ENCODE measurements around the gene GPR52.

Gene GPR52

DNA sequence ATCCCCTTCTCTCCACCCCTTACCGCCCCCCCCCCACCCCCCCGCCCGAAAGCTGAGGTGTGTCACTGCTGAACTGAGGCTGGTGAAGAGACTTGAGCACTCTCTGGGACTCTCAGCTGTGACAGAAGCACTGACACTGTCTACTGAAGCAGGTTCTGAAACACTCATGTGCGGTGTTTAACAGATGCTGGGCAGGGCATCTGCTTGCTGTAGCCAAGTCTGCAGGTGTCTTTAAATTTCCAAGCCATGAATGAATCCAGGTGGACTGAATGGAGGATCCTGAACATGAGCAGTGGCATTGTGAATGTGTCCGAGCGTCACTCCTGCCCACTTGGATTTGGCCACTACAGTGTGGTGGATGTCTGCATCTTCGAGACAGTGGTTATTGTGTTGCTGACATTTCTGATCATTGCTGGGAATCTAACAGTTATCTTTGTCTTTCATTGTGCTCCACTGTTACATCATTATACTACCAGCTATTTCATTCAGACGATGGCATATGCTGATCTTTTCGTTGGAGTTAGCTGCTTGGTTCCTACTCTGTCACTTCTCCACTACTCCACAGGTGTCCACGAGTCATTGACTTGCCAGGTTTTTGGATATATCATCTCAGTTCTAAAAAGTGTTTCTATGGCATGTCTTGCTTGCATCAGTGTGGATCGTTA lies at the start of gene GPR52:
TSS of gene GPR52 (plus strand) at position 99 of the 665 bp plus-strand sequence. CDS start at position 247, 148 bp downstream.
- in situ Hi-C loops (cut with MboI; ENCODE audit: low sequenced_read_pairs, unreplicated experiment) = no loop called here
- TF ChIP-seq, protein P1, sequence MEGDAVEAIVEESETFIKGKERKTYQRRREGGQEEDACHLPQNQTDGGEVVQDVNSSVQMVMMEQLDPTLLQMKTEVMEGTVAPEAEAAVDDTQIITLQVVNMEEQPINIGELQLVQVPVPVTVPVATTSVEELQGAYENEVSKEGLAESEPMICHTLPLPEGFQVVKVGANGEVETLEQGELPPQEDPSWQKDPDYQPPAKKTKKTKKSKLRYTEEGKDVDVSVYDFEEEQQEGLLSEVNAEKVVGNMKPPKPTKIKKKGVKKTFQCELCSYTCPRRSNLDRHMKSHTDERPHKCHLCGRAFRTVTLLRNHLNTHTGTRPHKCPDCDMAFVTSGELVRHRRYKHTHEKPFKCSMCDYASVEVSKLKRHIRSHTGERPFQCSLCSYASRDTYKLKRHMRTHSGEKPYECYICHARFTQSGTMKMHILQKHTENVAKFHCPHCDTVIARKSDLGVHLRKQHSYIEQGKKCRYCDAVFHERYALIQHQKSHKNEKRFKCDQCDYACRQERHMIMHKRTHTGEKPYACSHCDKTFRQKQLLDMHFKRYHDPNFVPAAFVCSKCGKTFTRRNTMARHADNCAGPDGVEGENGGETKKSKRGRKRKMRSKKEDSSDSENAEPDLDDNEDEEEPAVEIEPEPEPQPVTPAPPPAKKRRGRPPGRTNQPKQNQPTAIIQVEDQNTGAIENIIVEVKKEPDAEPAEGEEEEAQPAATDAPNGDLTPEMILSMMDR (IDR thresholded peaks at IDR 0.05; ENCODE audit: borderline replicate concordance, control extremely low read depth, extremely low read depth, insufficient read depth, missing control alignments) = no peak
- DNase-seq (ENCODE audit: low spot score) = no peak

DNA sequence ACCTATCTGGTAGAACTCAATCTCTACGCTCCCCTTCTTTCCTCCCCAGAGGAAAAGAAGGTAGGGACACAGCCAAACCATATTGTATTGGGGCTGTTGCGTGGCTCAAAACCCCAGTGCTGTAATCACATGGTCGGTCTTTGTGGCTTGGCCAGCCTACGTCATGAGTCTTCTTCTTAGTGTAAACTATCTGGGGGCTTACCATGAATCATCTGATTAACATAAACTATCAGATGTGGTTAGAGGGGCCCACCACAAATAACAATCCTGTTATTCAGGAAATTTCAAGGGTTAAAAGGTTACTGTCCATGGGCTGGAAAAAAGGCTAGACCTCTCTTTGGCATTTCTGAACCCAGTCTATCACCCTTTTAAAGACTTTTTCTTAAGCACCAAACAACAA lies 49.5 kb upstream of the GPR52 start:
- in situ Hi-C loops (cut with MboI; ENCODE audit: low sequenced_read_pairs, unreplicated experiment) = no loop called here
- TF ChIP-seq, protein P1 (IDR thresholded peaks at IDR 0.05; ENCODE audit: borderline replicate concordance, control extremely low read depth, extremely low read depth, insufficient read depth, missing control alignments) = no peak
- no peak for DNase-seq (ENCODE audit: low spot score)

DNA sequence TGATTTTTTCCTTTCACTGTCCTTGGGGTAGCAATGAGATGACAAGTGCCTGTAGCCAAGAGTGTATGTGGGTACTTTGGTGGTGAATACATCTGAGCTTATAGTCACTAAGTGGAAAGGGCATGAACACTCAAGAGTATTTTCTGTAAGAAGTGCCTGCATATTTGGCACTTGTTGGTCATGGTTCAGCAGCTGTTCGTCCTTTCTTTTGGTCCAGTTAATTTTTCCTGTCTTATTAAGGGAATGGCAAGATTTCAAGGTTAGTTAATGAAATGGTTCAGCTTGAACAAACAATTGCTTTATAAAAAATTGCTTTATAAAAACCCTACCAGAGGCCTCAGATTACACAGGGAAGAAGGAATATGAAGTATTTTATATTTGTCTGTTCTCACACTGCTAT lies 48.6 kb upstream of the GPR52 start:
- no peak for DNase-seq (ENCODE audit: low spot score)
- in situ Hi-C loops (cut with MboI; ENCODE audit: low sequenced_read_pairs, unreplicated experiment) = no loop called here
- TF ChIP-seq, protein P1 (IDR thresholded peaks at IDR 0.05; ENCODE audit: borderline replicate concordance, control extremely low read depth, extremely low read depth, insufficient read depth, missing control alignments) = no peak

GRCh38 chr1:174401075-174401474 lies 46.7 kb upstream of the GPR52 start:
- TF ChIP-seq, protein P1 (IDR thresholded peaks at IDR 0.05; ENCODE audit: borderline replicate concordance, control extremely low read depth, extremely low read depth, insufficient read depth, missing control alignments) = no peak
- in situ Hi-C loops (cut with MboI; ENCODE audit: low sequenced_read_pairs, unreplicated experiment) = no loop called here
- no peak for DNase-seq (ENCODE audit: low spot score)

DNA sequence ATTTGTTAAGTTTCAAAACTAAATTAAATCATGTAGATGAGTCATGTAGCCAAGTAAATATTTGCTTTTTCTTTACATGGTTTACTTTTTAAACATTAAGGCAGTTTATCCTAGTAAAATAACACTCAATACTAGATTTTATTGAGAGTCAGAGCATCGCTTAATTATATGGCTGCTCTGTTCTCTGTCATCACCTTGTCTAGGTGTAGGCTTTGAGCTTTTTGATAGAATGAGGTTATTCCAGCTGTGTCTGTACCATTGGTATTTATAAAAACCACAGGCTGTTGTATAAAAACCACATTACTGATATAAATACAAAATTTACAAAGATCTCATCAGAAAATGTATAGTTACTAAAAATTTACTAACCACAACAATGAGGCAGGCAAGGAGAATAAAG lies 42.5 kb upstream of the GPR52 start:
- no peak for DNase-seq (ENCODE audit: low spot score)
- TF ChIP-seq, protein P1 (IDR thresholded peaks at IDR 0.05; ENCODE audit: borderline replicate concordance, control extremely low read depth, extremely low read depth, insufficient read depth, missing control alignments) = no peak
- in situ Hi-C loops (cut with MboI; ENCODE audit: low sequenced_read_pairs, unreplicated experiment) = no loop called here

DNA sequence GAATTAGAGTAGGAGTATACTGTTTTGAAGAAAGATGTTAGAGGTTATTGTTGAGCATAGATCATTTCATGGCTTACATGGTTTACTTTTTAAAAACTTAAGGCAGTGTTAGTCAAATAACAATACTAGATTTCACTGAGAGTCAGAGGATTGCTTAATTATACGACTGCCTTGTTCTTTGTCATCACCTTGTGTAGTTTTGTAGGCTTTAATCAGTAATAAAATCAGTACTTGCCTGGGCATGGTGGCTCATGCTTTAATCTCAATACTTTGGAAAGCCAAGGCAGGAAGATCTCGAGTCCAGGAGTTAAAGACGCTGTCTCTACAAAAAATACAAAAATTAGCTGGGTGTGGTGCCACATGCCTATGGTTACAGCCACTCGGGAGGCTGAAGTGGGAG lies 41.3 kb upstream of the GPR52 start:
- no peak for DNase-seq (ENCODE audit: low spot score)
- TF ChIP-seq, protein P1 (IDR thresholded peaks at IDR 0.05; ENCODE audit: borderline replicate concordance, control extremely low read depth, extremely low read depth, insufficient read depth, missing control alignments) = no peak
- in situ Hi-C loops (cut with MboI; ENCODE audit: low sequenced_read_pairs, unreplicated experiment) = no loop called here

All from GM13976 (cell line).